ENCODE results near the gene NANOS3. TPM values are rescaled to one million over a fixed set of nuclear protein-coding genes. Genes with fewer than 3 reads are reported as not detected.
"Not testable (repeated sequence)": the region's sequence is repeated elsewhere in the genome, so short reads cannot be mapped to it uniquely, and the experiment has no call there.

Gene NANOS3
- total RNA-seq, 2 experiments from 2014 or later, result 1.1 to 2.7 TPM

DNA sequence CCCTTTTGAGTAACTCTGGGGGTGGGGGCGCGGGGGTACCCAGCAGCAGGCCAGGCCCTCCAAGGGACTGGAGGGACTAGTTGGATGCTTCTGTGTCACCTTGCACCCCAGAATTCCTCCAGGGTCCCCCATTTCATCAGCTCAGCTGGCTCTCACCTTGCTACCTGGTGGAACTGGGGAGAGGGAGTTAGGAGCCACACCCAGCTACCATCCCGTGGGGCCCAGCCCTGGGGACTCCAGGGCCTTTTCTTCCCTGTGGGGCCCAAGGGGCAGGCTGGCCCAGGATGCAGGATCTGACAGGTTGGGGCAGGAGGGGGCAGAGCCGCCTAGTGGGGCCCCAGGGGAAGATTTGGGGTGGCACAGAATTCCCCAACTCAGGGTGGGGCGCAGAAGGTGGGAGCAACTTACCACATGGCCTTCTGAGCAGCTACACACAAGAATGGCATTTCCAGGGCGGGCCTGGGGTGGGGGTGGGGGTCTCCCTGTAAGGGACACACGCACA lies 32.8 kb upstream of the NANOS3 start:
- no peaks in the 10 kb centered on the region for H3K9me3 Mint-ChIP-seq
- intact Hi-C loops (cut with micrococcal nuclease), result loop anchor here (10.0 kb wide), 1 partner anchor 681 kb away; the partner anchor contains the start of gene TECR
- H3K27ac Mint-ChIP-seq, result peak overlapping the region; percentile 85
- no peak for DNase-seq
- ChIA-PET POLR2A (no interaction called here), CTCF (interaction anchor here (1.0 kb wide), 1 partner anchor 60 kb away, joined by 3 read pairs; no protein-coding TSS in a partner anchor)
- peaks cover 26% of the 10 kb centered on the region for H3K36me3 Mint-ChIP-seq
- H3K4me3 Mint-ChIP-seq, result peak overlapping the region; percentile 67
- H3K4me1 Mint-ChIP-seq (ENCODE audit: low read depth), result peaks cover 38% of the 10 kb centered on the region
- no peaks in the 10 kb centered on the region for H3K27me3 Mint-ChIP-seq

DNA sequence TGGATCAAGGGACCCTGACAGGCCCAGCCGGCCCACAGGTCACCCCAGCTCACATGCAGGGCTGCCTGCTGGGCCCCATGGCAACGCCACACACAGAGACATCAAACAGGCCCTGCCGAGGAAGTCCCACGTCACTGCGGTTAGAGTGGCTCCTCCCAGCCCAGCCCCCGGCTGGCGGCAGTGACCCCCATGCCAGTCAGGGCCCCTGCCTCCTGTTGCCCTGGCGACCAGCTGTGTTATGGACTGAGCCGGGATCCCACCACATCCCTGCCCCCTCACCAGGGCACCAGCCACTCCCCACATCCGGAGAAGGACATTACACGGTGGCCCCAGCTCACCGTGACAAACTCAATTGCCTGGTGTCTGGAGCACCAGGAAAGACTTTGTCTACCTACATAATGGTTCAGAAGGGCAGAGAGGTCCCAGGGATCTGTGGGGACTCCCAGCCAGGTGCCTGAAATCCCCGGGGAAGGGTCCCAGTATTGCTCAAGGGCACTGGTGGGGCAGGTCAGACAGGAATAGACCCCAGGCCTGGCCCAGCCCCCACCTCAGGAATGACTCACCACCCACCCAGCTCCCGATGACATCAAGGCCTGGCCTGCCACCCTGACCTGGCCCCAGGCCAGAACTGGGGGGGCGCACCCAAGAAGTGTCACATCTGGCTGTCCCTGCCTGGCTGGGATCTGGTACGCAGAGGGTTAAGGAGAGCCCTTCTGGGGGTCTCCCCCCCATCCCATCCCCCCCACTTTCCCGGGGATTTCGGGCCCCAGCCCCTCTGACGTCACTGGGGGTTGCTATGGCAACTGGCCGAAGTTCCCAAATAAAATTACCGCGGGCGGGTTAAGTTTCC lies 30.2 kb upstream of the NANOS3 start:
- H3K36me3 Mint-ChIP-seq, result peaks cover 4% of the 10 kb centered on the region
- CTCF ChIA-PET, result interaction anchor here (0.6 to 4.6 kb wide), 8 partner anchors 8 to 561 kb away, joined by 3 to 39 read pairs (median 4); partner anchors contain the start of gene ASF1B
- intact Hi-C loops (cut with micrococcal nuclease), result loop anchor here (1.0 to 10.0 kb wide), 4 partner anchors 7 to 1054 kb away; partner anchors contain the start of genes JUNB and TECR

DNA sequence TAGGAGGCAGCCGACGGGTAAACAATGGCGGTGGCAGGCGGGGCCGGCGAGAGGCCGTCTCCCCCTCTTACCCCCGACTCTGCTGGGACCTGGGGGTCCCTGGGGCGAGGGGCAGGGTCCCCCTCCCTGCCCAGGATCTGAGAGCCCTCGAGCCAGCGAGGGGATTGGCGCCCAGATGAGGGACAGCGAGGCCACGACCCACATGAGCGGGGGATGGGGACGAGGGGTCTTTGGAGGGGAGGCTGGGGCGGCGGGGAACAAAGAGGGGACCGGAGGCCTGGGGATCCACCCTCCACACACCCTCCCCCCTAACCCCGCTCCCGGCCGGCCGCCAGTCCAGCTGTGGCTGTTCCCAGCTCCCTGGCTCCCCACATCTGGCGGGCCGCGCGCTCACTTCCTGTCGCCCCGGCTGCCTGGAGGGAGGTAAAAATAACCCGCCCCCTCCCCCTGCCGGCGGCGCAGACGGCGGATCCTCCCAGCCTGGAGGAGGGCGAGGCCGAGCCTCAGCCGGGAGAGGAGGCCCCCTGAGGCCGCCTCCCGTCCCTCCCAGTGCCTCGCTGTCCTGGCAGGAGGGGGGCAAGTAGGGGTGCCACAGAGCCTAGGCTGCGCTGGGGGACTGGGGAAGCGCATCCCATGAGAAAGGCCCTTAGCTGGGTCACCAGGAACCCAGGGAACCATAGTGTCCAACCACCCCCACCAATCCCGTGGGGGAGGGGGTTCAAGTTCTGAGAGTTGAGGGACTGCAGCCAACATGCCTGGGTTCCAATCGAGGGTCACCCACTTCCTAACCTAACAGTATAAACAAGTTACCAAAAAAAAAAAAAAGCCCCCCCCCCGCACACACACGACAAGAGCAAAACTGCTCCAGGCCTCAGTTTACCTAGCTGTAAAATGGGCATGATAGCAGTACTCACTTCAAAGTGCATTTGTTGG lies 29.3 kb upstream of the NANOS3 start:
- ChIA-PET CTCF (interaction anchor here (1.2 to 4.6 kb wide), 6 partner anchors 9 to 289 kb away, joined by 3 to 39 read pairs (median 5); partner anchors contain the start of gene ASF1B), POLR2A (interaction anchor here (0.6 to 6.6 kb wide), 8 partner anchors 10 to 534 kb away, joined by 3 to 80 read pairs (median 8); partner anchors contain the start of genes ADGRE5, MRI1 and ZSWIM4)
- intact Hi-C loops (cut with micrococcal nuclease), result loop anchor here (1.0 to 10.0 kb wide), 4 partner anchors 8 to 1055 kb away; partner anchors contain the start of genes JUNB and TECR
- Mint-ChIP-seq H3K36me3 (no peaks in the 10 kb centered on the region), H3K27me3 (no peaks in the 10 kb centered on the region), H3K9me3 (no peaks in the 10 kb centered on the region), H3K27ac (peak overlapping the region; percentile 97), H3K4me1 (ENCODE audit: low read depth) (peaks cover 57% of the 10 kb centered on the region), H3K4me3 (peak overlapping the region; percentile 78)
- DNase-seq, result peak; percentile 91

More for the DNA sequence above, 30.2 kb upstream of the NANOS3 start:
- Mint-ChIP-seq H3K27ac (peak overlapping the region; percentile 97), H3K9me3 (no peaks in the 10 kb centered on the region), H3K4me1 (ENCODE audit: low read depth) (peaks cover 57% of the 10 kb centered on the region), H3K27me3 (no peaks in the 10 kb centered on the region), H3K4me3 (peak overlapping the region; percentile 78)
- DNase-seq, result peak; percentile 98
- POLR2A ChIA-PET, result interaction anchor here (0.8 to 6.6 kb wide), 16 partner anchors 9 to 1055 kb away, joined by 3 to 80 read pairs (median 4); partner anchors contain the start of genes ADGRE5, C19orf53, JUNB and ZSWIM4

DNA sequence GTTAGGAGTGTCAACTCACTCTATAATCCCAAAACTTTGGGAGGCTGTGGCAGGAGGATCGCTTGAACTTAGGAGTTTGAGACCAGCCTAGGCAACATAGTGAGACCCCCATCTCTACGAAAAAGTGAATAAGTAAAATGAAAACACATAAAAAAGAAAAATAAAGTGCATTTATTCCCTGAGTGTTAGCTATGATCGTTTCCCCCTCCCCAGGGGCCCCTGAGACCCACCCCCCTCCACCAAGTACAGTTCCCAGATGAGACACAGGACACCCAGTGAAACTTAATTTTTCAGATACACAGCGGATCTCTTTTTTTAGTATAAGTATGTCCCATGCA lies 28.6 kb upstream of the NANOS3 start:
- Mint-ChIP-seq H3K27ac (peak overlapping the region; percentile 45), H3K4me1 (ENCODE audit: low read depth) (peaks cover 57% of the 10 kb centered on the region), H3K9me3 (no peaks in the 10 kb centered on the region), H3K36me3 (no peaks in the 10 kb centered on the region), H3K27me3 (no peaks in the 10 kb centered on the region), H3K4me3 (no peak overlapping the region)
- ChIA-PET POLR2A (interaction anchor here (2.2 to 6.6 kb wide), 3 partner anchors 11 to 53 kb away, joined by 5 to 80 read pairs (median 36); partner anchors contain the start of gene ZSWIM4), CTCF (interaction anchor here (1.2 to 4.6 kb wide), 3 partner anchors 14 to 60 kb away, joined by 3 to 39 read pairs (median 4); no protein-coding TSS in a partner anchor)
- intact Hi-C loops (cut with micrococcal nuclease), result loop anchor here (5.0 to 10.0 kb wide), 2 partner anchors 676 to 1056 kb away; partner anchors contain the start of genes JUNB and TECR
- no peak for DNase-seq

DNA sequence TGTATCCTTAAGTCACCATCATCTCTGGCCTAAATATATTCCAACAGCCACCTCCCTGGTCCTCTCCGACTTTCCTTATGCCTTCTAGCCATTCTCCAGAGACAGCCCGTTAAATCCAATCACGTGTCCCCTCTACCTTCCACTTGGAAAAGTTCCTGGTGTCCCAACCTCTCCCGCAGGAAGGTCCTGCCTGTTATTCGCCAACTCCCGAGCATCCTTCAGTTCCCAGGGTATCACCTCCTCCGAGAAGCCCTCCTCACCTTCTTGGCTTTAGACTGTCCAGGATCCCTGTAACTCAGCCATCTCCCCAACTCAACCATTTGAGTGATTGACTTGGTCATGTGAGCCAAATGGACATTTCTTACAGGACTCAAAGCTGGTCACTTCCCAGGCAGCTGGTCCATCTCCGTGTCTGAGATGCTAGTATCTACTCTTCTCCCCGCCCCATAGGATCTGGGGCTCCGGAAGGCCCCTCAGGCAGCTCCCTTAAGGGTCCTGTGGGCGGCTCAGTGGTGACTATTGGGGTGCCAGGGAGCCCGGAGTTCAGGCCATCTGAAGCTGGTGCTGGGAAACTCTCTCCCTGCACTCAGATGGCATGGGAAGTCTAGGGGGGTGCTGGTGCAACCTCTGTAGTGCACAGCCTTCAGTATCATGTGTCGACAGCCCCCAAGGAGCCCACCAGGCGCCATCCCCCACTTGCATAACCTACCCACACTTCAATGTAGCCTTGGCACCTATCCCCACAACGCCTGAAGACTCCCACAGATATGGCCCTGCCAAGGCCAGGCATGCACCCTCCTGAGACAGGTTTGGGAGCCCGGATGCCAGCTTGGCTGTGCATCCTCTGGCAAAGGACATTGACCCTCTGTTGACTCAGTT lies 27.9 kb upstream of the NANOS3 start:
- no peak for DNase-seq
- CTCF ChIA-PET, result interaction anchor here (1.0 to 4.6 kb wide), 4 partner anchors 13 to 53 kb away, joined by 4 to 39 read pairs (median 5); partner anchors contain the start of gene ZSWIM4
- intact Hi-C loops (cut with micrococcal nuclease), result loop anchor here (5.0 to 10.0 kb wide), 2 partner anchors 676 to 1057 kb away; partner anchors contain the start of genes JUNB and TECR

DNA sequence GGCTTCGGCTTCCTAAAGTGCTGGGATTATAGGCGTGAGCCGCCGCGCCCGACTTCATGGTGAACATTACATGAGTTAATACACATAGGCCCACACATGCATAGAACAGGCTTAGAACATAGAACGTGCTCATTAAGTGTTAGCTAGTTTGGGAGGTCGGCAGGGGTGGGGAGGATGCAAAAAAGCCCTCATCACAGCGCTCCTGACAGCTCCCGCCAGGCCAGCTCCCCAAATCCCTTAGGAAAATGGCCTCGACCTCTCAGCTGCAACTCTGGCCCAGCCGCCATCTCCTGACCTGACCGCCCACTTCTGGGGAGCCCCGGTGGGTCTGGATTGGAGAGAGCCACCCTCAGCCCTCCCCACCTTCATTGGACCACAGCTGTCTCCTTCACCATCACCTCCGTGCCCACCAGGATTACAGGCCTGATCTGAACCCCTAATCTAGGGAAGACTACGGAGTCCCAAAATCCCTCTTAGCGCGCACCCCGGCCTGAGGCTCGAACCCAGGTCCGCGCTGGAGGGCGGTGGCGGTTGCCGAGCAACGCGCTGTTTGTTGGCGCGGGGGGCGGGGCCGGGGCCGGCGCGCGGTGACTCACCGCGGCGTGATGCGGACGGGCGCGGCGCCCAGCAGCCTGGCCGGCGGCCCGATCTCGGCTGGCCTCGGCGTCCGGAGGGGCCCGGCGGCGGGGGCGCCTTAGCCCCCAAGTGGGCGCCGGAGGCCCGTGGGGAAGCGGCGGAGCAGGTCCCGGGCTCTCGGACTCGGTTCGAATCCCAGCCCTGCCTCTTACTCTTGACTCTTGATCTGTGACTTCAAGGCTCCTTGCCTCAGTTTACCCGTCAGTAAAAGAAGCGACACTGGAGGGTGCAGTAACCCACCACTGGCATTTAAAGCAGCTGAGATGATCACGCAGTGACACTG lies 26.7 kb upstream of the NANOS3 start:
- no peaks in the 10 kb centered on the region for H3K27me3 Mint-ChIP-seq
- ChIA-PET CTCF (interaction anchor here (0.7 to 4.6 kb wide), 9 partner anchors 9 to 556 kb away, joined by 3 to 39 read pairs (median 4); partner anchors contain the start of gene ZSWIM4), POLR2A (interaction anchor here (2.1 to 6.6 kb wide), 3 partner anchors 9 to 12 kb away, joined by 9 to 80 read pairs (median 26); no protein-coding TSS in a partner anchor)
- intact Hi-C loops (cut with micrococcal nuclease), result loop anchor here (2.0 to 10.0 kb wide), 3 partner anchors 13 to 1058 kb away; partner anchors contain the start of genes JUNB and TECR
- H3K9me3 Mint-ChIP-seq, result no peaks in the 10 kb centered on the region
- peaks cover 39% of the 10 kb centered on the region for H3K4me1 Mint-ChIP-seq (ENCODE audit: low read depth)
- DNase-seq, result peak; percentile 83
- no peaks in the 10 kb centered on the region for H3K36me3 Mint-ChIP-seq
- H3K4me3 Mint-ChIP-seq, result peak overlapping the region; percentile 74
- H3K27ac Mint-ChIP-seq, result peak overlapping the region; percentile 88

More for the DNA sequence above, 27.9 kb upstream of the NANOS3 start:
- H3K4me3 Mint-ChIP-seq, result peak overlapping the region; percentile 14
- POLR2A ChIA-PET, result interaction anchor here (3.3 to 6.6 kb wide), 2 partner anchors 11 to 13 kb away, joined by 26 to 80 read pairs; no protein-coding TSS in a partner anchor
- no peaks in the 10 kb centered on the region for H3K36me3 Mint-ChIP-seq
- peak overlapping the region; percentile 49 for H3K27ac Mint-ChIP-seq
- peaks cover 51% of the 10 kb centered on the region for H3K4me1 Mint-ChIP-seq (ENCODE audit: low read depth)
- H3K9me3 Mint-ChIP-seq, result no peaks in the 10 kb centered on the region
- H3K27me3 Mint-ChIP-seq, result no peaks in the 10 kb centered on the region

DNA sequence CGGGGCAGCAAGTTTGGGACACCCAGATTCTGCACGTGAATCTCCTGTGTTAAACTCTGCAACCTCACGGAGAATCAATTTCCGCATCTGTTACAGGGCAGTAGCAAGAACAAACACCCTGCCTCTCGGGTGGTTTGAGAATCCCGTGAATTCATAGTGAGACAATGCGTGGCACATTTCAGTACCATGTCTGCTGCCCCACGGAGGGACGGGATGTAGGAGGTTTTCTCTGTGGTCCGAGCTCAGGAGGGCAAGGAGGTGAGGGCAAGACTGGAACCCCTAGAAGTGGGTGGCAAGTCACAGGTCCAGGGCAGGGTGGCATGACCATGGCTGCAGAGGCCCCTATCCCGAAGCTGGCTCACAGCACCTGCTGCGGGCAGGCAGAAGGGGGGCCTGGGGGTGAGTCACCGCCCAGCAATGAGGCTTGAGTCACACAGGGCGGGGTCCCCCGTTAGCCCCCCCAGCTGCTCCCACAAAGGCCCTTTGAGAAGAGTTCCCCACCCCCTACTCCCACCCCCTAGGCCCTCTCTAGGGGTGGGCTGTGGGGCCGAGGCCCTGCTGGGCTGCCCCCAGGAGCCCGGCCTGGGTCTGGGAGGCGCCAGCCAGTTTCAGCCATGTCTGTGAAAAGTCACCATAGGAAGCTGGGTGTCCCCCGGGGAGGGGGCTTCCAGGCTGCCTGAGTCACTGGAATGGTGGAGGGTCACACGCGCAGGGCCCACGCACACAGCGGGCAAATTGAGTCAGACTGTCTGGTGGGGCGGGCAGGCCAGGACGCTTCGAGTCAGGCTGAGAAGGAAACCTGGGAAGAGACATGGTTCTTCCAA lies 25.8 kb upstream of the NANOS3 start:
- Mint-ChIP-seq H3K27me3 (no peaks in the 10 kb centered on the region), H3K9me3 (no peaks in the 10 kb centered on the region), H3K4me3 (peak overlapping the region; percentile 74), H3K36me3 (no peaks in the 10 kb centered on the region), H3K4me1 (ENCODE audit: low read depth) (peaks cover 35% of the 10 kb centered on the region), H3K27ac (peak overlapping the region; percentile 88)
- intact Hi-C loops (cut with micrococcal nuclease), result loop anchor here (2.0 kb wide), 1 partner anchor 14 kb away; no protein-coding TSS in a partner anchor
- peak; percentile 77 for DNase-seq
- ChIA-PET POLR2A (interaction anchor here (0.6 to 6.6 kb wide), 4 partner anchors 10 to 238 kb away, joined by 3 to 80 read pairs (median 18); no protein-coding TSS in a partner anchor), CTCF (interaction anchor here (0.7 to 3.4 kb wide), 4 partner anchors 8 to 12 kb away, joined by 3 to 33 read pairs (median 4); no protein-coding TSS in a partner anchor)

DNA sequence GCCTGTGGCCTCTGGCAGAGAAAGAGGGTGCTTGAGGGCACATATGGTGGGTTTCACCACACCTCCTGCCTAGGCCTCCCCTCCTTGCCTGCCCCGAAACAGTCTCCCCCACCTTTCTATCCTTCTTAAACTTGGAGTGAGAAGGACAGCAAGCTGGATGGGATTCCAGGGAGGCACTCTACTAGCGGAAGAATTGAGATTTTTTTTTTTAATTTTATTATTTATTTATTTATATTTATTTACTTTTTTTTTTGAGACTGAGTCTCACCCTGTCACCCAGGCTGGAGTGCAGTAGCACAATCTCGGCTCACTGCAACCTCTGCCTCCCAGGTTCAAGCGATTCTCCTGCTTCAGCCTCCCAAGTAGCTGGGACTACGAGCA lies 25.2 kb upstream of the NANOS3 start:
- Mint-ChIP-seq H3K27ac (peak overlapping the region; percentile 51), H3K4me1 (ENCODE audit: low read depth) (peaks cover 29% of the 10 kb centered on the region)
- not testable (repeated sequence) for H3K36me3 Mint-ChIP-seq, H3K27me3 Mint-ChIP-seq, H3K4me3 Mint-ChIP-seq, H3K9me3 Mint-ChIP-seq, DNase-seq
- ChIA-PET CTCF (interaction anchor here (1.5 to 3.4 kb wide), 2 partner anchors 10 to 12 kb away, joined by 4 to 33 read pairs; no protein-coding TSS in a partner anchor), POLR2A (interaction anchor here (0.6 to 6.6 kb wide), 5 partner anchors 10 to 238 kb away, joined by 3 to 80 read pairs (median 9); no protein-coding TSS in a partner anchor)
- intact Hi-C loops (cut with micrococcal nuclease), result loop anchor here (2.0 kb wide), 1 partner anchor 15 kb away; no protein-coding TSS in a partner anchor

Measured in activated CD4-positive, alpha-beta memory T cell treated with anti-CD3 and anti-CD28 coated beads for 36 hours (primary cell).